A549 (cell line): ENCODE results near the gene CDKN2AIPNL.

ENCODE experiments used
- CTCF ChIP-seq: fragments of >200 bp; sonication (Bioruptor Twin); formaldehyde crosslinking; IDR thresholded peaks from 3 replicates; pipeline ENCODE4 v1.5.1; 2016
- KDM5A ChIP-seq: fragments of 200-600 bp; sonication (generic); IDR thresholded peaks from 2 replicates; pipeline ENCODE4 v1.6.1; 2016; ENCODE audit warnings: antibody characterized with exemption, mild to moderate bottlenecking
- NFE2L2 ChIP-seq: fragments of 150-350 bp; conservative IDR thresholded peaks from 2 replicates; pipeline ENCODE4 v1.6.1; 2014; ENCODE audit warnings: low read length
- POLR2A ChIP-seq: IDR thresholded peaks from 2 replicates; pipeline ENCODE4 v1.6.1; 2012; ENCODE audit warnings: mild to moderate bottlenecking, low read length
- RFX5 ChIP-seq: fragments of 450-650 bp; IDR thresholded peaks from 2 replicates; pipeline ENCODE4 v1.7.1; 2014; ENCODE audit warnings: antibody characterized with exemption, mild to moderate bottlenecking, moderate library complexity
- TF ChIP-seq, protein P1 (sequence below): fragments of 250-450 bp; sonication (Bioruptor Pico); IDR thresholded peaks from 2 replicates; pipeline ENCODE4 v1.5.0; 2020; ENCODE audit warnings: low read depth, mild to moderate bottlenecking, moderate library complexity
- TF ChIP-seq, protein P2 (sequence below): fragments of 450-650 bp; IDR thresholded peaks from 2 replicates; pipeline ENCODE4 v1.6.1; 2014; ENCODE audit warnings: antibody characterized with exemption

- TF ChIP-seq CTCF (no peak), RFX5 (no peak), POLR2A (no peak), NFE2L2 (no peak), KDM5A (no peak)
- TF ChIP-seq, protein P1, sequence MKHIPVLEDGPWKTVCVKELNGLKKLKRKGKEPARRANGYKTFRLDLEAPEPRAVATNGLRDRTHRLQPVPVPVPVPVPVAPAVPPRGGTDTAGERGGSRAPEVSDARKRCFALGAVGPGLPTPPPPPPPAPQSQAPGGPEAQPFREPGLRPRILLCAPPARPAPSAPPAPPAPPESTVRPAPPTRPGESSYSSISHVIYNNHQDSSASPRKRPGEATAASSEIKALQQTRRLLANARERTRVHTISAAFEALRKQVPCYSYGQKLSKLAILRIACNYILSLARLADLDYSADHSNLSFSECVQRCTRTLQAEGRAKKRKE (CRISPR knock-in tag) = no peak
- TF ChIP-seq, protein P2, sequence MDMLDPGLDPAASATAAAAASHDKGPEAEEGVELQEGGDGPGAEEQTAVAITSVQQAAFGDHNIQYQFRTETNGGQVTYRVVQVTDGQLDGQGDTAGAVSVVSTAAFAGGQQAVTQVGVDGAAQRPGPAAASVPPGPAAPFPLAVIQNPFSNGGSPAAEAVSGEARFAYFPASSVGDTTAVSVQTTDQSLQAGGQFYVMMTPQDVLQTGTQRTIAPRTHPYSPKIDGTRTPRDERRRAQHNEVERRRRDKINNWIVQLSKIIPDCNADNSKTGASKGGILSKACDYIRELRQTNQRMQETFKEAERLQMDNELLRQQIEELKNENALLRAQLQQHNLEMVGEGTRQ = no peak
These were observed 56.0 kb downstream of the CDKN2AIPNL start for GRCh38 chr5:134355681-134356080.
